ENCODE measurements around the gene C1QB.

Gene C1QB

DNA sequence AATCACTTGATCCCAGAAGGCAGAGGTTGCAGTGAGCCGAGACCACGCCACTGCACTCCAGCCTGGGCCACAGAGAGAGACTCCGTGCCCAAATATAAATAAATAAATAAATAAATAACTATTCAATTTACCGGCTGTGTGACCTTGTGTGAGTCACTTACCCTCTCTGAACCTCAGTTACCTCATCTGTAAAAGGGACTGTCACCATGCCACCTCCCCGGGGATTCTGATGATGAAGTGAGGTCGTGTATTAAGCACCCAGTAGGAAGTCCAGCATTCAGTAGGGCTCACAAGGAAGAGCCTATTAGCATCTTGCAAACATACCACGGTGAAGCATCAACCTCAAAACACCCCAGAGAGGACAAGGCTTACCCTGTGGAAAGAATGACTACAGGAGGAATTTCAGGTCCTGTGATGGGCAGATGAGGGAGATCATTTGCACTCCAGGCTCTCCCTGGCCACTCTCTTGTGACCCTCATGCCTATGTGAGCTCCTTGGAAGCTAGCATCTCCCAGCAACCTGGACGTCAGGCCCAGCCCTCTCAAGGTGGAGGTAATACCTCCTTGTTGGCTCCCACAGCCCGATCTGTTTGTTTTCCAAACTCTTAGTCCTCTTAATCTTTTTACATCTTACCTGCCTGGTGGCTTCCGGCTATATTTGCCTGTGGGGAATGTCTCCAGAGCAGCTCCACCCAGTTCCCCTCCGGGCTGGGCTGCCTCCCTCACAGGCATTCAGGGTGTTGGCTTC, 24.2 kb upstream of the C1QB start:
- H3K4me3 ChIP-seq (ENCODE audit: low read depth, low read length) = no peak overlapping the region
- DNase-seq (ENCODE audit: low read depth) = no peak
- in situ Hi-C loops (cut with HindIII; ENCODE audit: low sequenced_read_pairs) = no loop called here

DNA sequence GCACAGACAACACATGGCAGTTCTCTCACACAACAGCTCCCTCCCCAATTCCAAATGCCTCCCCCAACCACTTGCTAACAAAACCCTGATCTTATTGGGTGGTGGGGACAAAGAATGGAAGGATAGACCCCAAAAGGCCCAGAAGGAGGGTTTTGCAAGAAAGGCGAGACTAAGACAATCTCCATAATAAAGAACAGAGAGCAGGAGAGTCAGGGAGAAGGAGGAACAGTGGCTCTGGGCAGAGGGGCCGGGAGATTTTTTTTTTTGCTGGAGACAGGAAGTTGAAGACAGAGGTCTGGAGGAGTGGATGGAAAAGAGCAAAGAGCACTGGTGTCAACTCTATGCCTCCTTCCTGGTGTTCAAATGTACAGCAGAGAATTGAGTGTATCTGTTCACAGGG, 23.1 kb upstream of the C1QB start:
- TF ChIP-seq, protein P1, sequence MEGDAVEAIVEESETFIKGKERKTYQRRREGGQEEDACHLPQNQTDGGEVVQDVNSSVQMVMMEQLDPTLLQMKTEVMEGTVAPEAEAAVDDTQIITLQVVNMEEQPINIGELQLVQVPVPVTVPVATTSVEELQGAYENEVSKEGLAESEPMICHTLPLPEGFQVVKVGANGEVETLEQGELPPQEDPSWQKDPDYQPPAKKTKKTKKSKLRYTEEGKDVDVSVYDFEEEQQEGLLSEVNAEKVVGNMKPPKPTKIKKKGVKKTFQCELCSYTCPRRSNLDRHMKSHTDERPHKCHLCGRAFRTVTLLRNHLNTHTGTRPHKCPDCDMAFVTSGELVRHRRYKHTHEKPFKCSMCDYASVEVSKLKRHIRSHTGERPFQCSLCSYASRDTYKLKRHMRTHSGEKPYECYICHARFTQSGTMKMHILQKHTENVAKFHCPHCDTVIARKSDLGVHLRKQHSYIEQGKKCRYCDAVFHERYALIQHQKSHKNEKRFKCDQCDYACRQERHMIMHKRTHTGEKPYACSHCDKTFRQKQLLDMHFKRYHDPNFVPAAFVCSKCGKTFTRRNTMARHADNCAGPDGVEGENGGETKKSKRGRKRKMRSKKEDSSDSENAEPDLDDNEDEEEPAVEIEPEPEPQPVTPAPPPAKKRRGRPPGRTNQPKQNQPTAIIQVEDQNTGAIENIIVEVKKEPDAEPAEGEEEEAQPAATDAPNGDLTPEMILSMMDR (IDR thresholded peaks at IDR 0.05; ENCODE audit: low read depth, low read length, missing control alignments) = no peak
- DNase-seq (ENCODE audit: low read depth) = no peak
- H3K4me3 ChIP-seq (ENCODE audit: low read depth, low read length) = no peak overlapping the region
- in situ Hi-C loops (cut with HindIII; ENCODE audit: low sequenced_read_pairs) = loop anchor here (5.0 kb wide), 1 partner anchor 43 kb away; no protein-coding TSS in a partner anchor

More for the DNA sequence above, 24.2 kb upstream of the C1QB start:
- TF ChIP-seq, protein P1 (IDR thresholded peaks at IDR 0.05; ENCODE audit: low read depth, low read length, missing control alignments) = no peak

DNA sequence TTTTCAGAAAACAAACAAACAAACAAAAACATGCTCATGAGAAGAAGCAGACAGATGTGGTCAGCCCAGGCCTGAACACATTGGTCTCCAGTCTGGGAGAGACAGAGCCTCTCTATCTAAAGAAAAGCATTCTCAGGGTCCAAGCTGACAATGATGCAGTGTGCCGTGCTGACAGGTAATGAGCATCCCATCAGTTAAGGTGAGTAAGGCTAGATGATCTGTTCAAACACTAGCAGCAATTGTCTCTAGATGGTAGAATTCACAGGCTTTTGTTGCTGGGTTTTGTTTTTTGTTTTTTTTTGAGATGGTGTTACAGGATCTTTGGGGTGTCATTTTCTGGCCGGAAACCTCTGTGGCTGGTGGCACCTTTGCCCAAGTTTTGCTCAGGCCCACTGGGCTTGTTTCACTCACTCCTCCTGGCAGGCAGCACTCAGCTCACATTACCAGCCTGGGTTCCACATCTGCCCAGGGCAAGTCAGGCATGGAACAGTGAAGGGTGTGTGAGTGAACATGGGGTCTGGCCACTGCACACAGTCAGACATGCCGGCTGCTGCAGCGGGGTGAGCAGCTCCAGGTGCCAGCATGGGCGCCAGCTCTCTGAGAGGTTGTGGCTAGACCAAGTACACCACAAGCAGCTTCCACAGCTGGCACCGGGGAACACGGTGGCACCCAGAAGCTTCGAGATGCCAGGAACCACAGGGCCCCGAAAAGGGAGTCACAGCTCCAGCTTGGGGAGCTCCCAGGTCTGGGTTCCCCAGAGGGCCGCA, 19.2 kb upstream of the C1QB start:
- H3K4me3 ChIP-seq (ENCODE audit: low read depth, low read length) = no peak overlapping the region
- no peak for DNase-seq (ENCODE audit: low read depth)
- TF ChIP-seq, protein P1 (IDR thresholded peaks at IDR 0.05; ENCODE audit: low read depth, low read length, missing control alignments) = no peak
- in situ Hi-C loops (cut with HindIII; ENCODE audit: low sequenced_read_pairs) = loop anchor here (5.0 kb wide), 1 partner anchor 47 kb away; no protein-coding TSS in a partner anchor

DNA sequence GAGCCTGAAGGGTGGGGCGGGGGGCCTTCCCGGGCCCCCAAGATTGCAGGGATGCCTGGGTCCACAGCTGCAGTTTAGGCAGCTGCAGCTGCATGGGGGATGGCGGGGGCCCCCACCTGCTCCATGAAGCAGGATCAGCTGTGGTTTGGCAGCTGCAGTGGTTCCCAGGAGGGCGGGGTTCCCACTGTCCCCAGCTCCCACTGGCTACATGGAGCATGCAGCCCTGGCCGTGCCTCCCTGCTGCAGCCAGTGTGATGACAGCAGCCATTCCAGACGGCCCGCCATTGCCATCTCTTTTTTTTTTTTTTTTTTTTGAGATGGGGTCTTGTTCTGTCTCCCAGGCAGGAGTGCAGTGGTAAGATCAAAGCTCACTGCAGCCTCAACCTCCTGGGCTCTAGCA, 17.6 kb upstream of the C1QB start:
- TF ChIP-seq, protein P1 (IDR thresholded peaks at IDR 0.05; ENCODE audit: low read depth, low read length, missing control alignments) = no peak
- H3K4me3 ChIP-seq (ENCODE audit: low read depth, low read length) = no peak overlapping the region
- in situ Hi-C loops (cut with HindIII; ENCODE audit: low sequenced_read_pairs) = no loop called here
- no peak for DNase-seq (ENCODE audit: low read depth)

DNA sequence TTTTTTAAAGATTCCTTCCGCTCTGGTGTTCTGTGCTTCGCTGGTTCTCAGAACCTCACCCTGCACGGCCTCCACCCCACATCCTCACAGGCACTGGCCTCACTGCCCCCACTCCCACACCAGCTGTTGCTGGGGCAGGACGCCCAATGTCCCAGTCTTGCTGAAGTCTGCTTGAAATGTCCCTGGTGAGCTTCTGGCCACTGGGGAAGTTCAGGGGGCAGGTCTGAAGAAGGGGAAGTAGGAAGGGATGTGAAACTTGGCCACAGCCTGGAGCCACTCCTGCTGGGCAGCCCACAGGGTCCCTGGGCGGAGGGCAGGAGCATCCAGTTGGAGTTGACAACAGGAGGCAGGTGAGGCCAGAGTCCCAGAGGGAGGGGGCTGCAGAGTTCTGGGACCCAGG, 16.7 kb upstream of the C1QB start, which contains the start of gene C1QA:
Gene C1QA (plus strand): TSS at position 276 of the 400 bp plus-strand sequence. CDS start 989 bp downstream, outside the sequence.
- no peak within 1 kb of the TSS for H3K4me3 ChIP-seq (ENCODE audit: low read depth, low read length)
- no peak for DNase-seq (ENCODE audit: low read depth)
- in situ Hi-C loops (cut with HindIII; ENCODE audit: low sequenced_read_pairs) = no loop called here

DNA sequence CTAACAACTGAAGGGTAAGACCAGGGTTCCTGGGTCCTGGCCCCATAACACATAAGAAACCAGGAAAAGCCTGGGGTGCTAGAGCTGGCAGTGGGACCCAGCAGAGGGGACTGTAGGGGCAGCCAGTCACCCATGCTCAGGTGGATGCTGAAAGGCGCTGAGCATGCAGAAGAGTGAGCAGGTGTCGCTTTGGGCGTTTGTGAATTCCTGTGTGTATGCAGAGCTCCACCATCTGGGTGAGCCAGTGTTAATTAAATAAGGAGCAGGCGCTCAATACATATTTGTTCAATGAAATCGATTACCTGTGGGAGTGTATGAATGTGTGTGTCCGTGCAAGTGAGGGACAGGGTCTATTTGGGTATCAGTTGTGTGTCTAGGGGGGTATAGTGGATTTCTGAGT, 16.1 kb upstream of the C1QB start:
- no peak for DNase-seq (ENCODE audit: low read depth)
- no peak overlapping the region for H3K4me3 ChIP-seq (ENCODE audit: low read depth, low read length)
- in situ Hi-C loops (cut with HindIII; ENCODE audit: low sequenced_read_pairs) = no loop called here
- TF ChIP-seq, protein P1 (IDR thresholded peaks at IDR 0.05; ENCODE audit: low read depth, low read length, missing control alignments) = no peak

More for the DNA sequence above, 16.7 kb upstream of the C1QB start, which contains the start of gene C1QA:
- TF ChIP-seq, protein P1 (IDR thresholded peaks at IDR 0.05; ENCODE audit: low read depth, low read length, missing control alignments) = no peak

All from astrocyte of the cerebellum (primary cell).